Measurements from ENCODE around the gene ATXN1. TPM values are rescaled to one million over a fixed set of nuclear protein-coding genes. Genes with fewer than 3 reads are reported as not detected.

ATXN1 gene
- polyA plus RNA-seq, 3 donors from 2014 or later, result 6.9 to 14.7 (median 8.0) TPM

GRCh38 chr6:16684896-16685554 is 76.2 kb downstream of the ATXN1 start:
- Mint-ChIP-seq H3K9me3 (no peaks in the 10 kb centered on the region), H3K36me3 (peaks cover 4 to 9% (median 7%) of the 10 kb centered on the region in 3 donors), H3K4me3 (no peak overlapping the region), H3K27me3 (ENCODE audit: low read depth in 3 of 3) (no peaks in the 10 kb centered on the region), H3K27ac (peak overlapping the region in 1 of 6 donors; percentile 18), H3K4me1 (peaks cover 28 to 58% of the 10 kb centered on the region in 2 donors)
- DNase-seq, result no peak

- peak overlapping the region in 2 of 6 donors; percentile 18 to 66 for H3K27ac Mint-ChIP-seq
- no peaks in the 10 kb centered on the region for H3K9me3 Mint-ChIP-seq
- peaks cover 28 to 53% of the 10 kb centered on the region in 2 donors for H3K4me1 Mint-ChIP-seq
- H3K27me3 Mint-ChIP-seq (ENCODE audit: low read depth in 3 of 3), result no peaks in the 10 kb centered on the region
- H3K36me3 Mint-ChIP-seq, result peaks cover 3 to 9% (median 7%) of the 10 kb centered on the region in 3 donors
- no peak overlapping the region for H3K4me3 Mint-ChIP-seq
- no peak for DNase-seq
Observed at GRCh38 chr6:16684195-16684689, 77.0 kb downstream of the ATXN1 start.

- no peaks in the 10 kb centered on the region for H3K9me3 Mint-ChIP-seq
- H3K4me3 Mint-ChIP-seq, result no peak overlapping the region
- H3K36me3 Mint-ChIP-seq, result peaks cover 3 to 9% (median 7%) of the 10 kb centered on the region in 3 donors
- H3K4me1 Mint-ChIP-seq, result peaks cover 28 to 52% of the 10 kb centered on the region in 2 donors
- H3K27ac Mint-ChIP-seq, result peak overlapping the region in 3 of 6 donors; percentile 42 to 66 (median 48)
- no peak for DNase-seq
- no peaks in the 10 kb centered on the region for H3K27me3 Mint-ChIP-seq (ENCODE audit: low read depth in 3 of 3)
Observed at GRCh38 chr6:16683641-16684194, 77.5 kb downstream of the ATXN1 start.

GRCh38 chr6:16681260-16681873 is 79.9 kb downstream of the ATXN1 start:
- Mint-ChIP-seq H3K4me1 (peaks cover 17 to 36% of the 10 kb centered on the region in 2 donors), H3K4me3 (no peak overlapping the region), H3K27me3 (ENCODE audit: low read depth in 3 of 3) (peaks cover 0 to 3% (median 0%) of the 10 kb centered on the region in 3 donors), H3K9me3 (no peaks in the 10 kb centered on the region), H3K36me3 (peaks cover 3 to 9% (median 7%) of the 10 kb centered on the region in 3 donors), H3K27ac (no peak overlapping the region)
- no peak for DNase-seq

- Mint-ChIP-seq H3K4me1 (peaks cover 11 to 27% of the 10 kb centered on the region in 2 donors), H3K27ac (peak overlapping the region in 1 of 6 donors; percentile 53), H3K27me3 (ENCODE audit: low read depth in 3 of 3) (peaks cover 0 to 3% (median 0%) of the 10 kb centered on the region in 3 donors)
Observed at GRCh38 chr6:16679050-16679449, 82.2 kb downstream of the ATXN1 start.

GRCh38 chr6:16677458-16677857 is 83.8 kb downstream of the ATXN1 start:
- no peak overlapping the region for H3K27ac Mint-ChIP-seq
- peaks cover 5 to 19% of the 10 kb centered on the region in 2 donors for H3K4me1 Mint-ChIP-seq
- H3K4me3 Mint-ChIP-seq, result no peak overlapping the region
- H3K9me3 Mint-ChIP-seq, result no peaks in the 10 kb centered on the region
- H3K27me3 Mint-ChIP-seq (ENCODE audit: low read depth in 3 of 3), result peaks cover 0 to 5% (median 2%) of the 10 kb centered on the region in 3 donors
- H3K36me3 Mint-ChIP-seq, result peaks cover 3 to 8% (median 7%) of the 10 kb centered on the region in 3 donors
- no peak for DNase-seq

More at GRCh38 chr6:16679050-16679449, 82.2 kb downstream of the ATXN1 start:
- Mint-ChIP-seq H3K36me3 (peaks cover 3 to 9% (median 7%) of the 10 kb centered on the region in 3 donors), H3K9me3 (no peaks in the 10 kb centered on the region), H3K4me3 (no peak overlapping the region)
- DNase-seq, result no peak

GRCh38 chr6:16676978-16677377 is 84.3 kb downstream of the ATXN1 start:
- Mint-ChIP-seq H3K9me3 (no peaks in the 10 kb centered on the region), H3K27ac (peak overlapping the region in 1 of 6 donors; percentile 84), H3K4me1 (peaks cover 9 to 24% of the 10 kb centered on the region in 2 donors), H3K36me3 (peaks cover 3 to 7% (median 6%) of the 10 kb centered on the region in 3 donors), H3K27me3 (ENCODE audit: low read depth in 3 of 3) (peaks cover 0 to 5% (median 2%) of the 10 kb centered on the region in 3 donors), H3K4me3 (no peak overlapping the region)
- DNase-seq, result no peak

- H3K4me1 Mint-ChIP-seq, result peaks cover 11 to 27% of the 10 kb centered on the region in 2 donors
- peak overlapping the region in 1 of 6 donors; percentile 22 for H3K27ac Mint-ChIP-seq
- H3K4me3 Mint-ChIP-seq, result no peak overlapping the region
- DNase-seq, result no peak
- H3K9me3 Mint-ChIP-seq, result no peaks in the 10 kb centered on the region
- peaks cover 0 to 5% (median 2%) of the 10 kb centered on the region in 3 donors for H3K27me3 Mint-ChIP-seq (ENCODE audit: low read depth in 3 of 3)
- H3K36me3 Mint-ChIP-seq, result peaks cover under 1 to 7% (median 3%) of the 10 kb centered on the region in 3 donors
Observed at GRCh38 chr6:16676376-16676775, 84.9 kb downstream of the ATXN1 start.

- Mint-ChIP-seq H3K27me3 (ENCODE audit: low read depth in 3 of 3) (peaks cover 2 to 7% (median 2%) of the 10 kb centered on the region in 3 donors), H3K27ac (no peak overlapping the region), H3K9me3 (no peaks in the 10 kb centered on the region), H3K36me3 (no peaks in the 10 kb centered on the region), H3K4me3 (no peak overlapping the region), H3K4me1 (peaks cover 22 to 42% of the 10 kb centered on the region in 2 donors)
- DNase-seq, result no peak
Observed at GRCh38 chr6:16674801-16675392, 86.4 kb downstream of the ATXN1 start.

GRCh38 chr6:16673011-16673797 is 88.1 kb downstream of the ATXN1 start:
- no peaks in the 10 kb centered on the region for H3K9me3 Mint-ChIP-seq
- peaks cover 2 to 7% (median 2%) of the 10 kb centered on the region in 3 donors for H3K27me3 Mint-ChIP-seq (ENCODE audit: low read depth in 3 of 3)
- H3K4me3 Mint-ChIP-seq, result no peak overlapping the region
- DNase-seq, result no peak
- H3K36me3 Mint-ChIP-seq, result no peaks in the 10 kb centered on the region
- peaks cover 36 to 56% of the 10 kb centered on the region in 2 donors for H3K4me1 Mint-ChIP-seq
- H3K27ac Mint-ChIP-seq, result peak overlapping the region in 2 of 6 donors; percentile 54 to 85

GRCh38 chr6:16671302-16672289 is 89.7 kb downstream of the ATXN1 start:
- peaks cover 2 to 3% (median 2%) of the 10 kb centered on the region in 3 donors for H3K27me3 Mint-ChIP-seq (ENCODE audit: low read depth in 3 of 3)
- H3K4me3 Mint-ChIP-seq, result no peak overlapping the region
- peaks cover 0 to 3% (median 0%) of the 10 kb centered on the region in 3 donors for H3K36me3 Mint-ChIP-seq
- H3K27ac Mint-ChIP-seq, result peak overlapping the region in 1 of 6 donors; percentile 73
- DNase-seq, result no peak
- H3K9me3 Mint-ChIP-seq, result no peaks in the 10 kb centered on the region
- H3K4me1 Mint-ChIP-seq, result peaks cover 42 to 60% of the 10 kb centered on the region in 2 donors

GRCh38 chr6:16670617-16671051 is 90.6 kb downstream of the ATXN1 start:
- H3K4me3 Mint-ChIP-seq, result peak overlapping the region in 1 of 5 donors; percentile 5
- peaks cover 42 to 52% of the 10 kb centered on the region in 2 donors for H3K4me1 Mint-ChIP-seq
- peak overlapping the region in 2 of 6 donors; percentile 33 to 58 for H3K27ac Mint-ChIP-seq
- peaks cover 0 to 3% (median 0%) of the 10 kb centered on the region in 3 donors for H3K36me3 Mint-ChIP-seq
- DNase-seq, result no peak
- H3K27me3 Mint-ChIP-seq (ENCODE audit: low read depth in 3 of 3), result peaks cover 2 to 3% (median 2%) of the 10 kb centered on the region in 3 donors
- no peaks in the 10 kb centered on the region for H3K9me3 Mint-ChIP-seq
